ENCODE measurements around the gene CCDC192. TPM values are rescaled to one million over a fixed set of nuclear protein-coding genes. Genes with fewer than 3 reads are reported as not detected.
"Not testable (repeated sequence)": the region's sequence is repeated elsewhere in the genome, so short reads cannot be mapped to it uniquely, and the experiment has no call there.

The CCDC192 gene
- total RNA-seq, 1 donor from 2014 or later = not detected

GRCh38 chr5:127718181-127718580, 15.0 kb downstream of the CCDC192 start:
- H3K4me3 ChIP-seq = no peak overlapping the region
- intact Hi-C loops (cut with micrococcal nuclease) = no loop called here
- no peak for DNase-seq
- H3K4me1 ChIP-seq = peaks cover under 1% of the 10 kb centered on the region
- H3K27me3 ChIP-seq (ENCODE audit: low read depth) = no peaks in the 10 kb centered on the region
- no peak overlapping the region for H3K27ac ChIP-seq (replicated peaks)
- no peaks in the 10 kb centered on the region for H3K36me3 ChIP-seq
- H3K9me3 ChIP-seq (replicated peaks) = peaks cover 30% of the 10 kb centered on the region
- TF ChIP-seq, protein P1, sequence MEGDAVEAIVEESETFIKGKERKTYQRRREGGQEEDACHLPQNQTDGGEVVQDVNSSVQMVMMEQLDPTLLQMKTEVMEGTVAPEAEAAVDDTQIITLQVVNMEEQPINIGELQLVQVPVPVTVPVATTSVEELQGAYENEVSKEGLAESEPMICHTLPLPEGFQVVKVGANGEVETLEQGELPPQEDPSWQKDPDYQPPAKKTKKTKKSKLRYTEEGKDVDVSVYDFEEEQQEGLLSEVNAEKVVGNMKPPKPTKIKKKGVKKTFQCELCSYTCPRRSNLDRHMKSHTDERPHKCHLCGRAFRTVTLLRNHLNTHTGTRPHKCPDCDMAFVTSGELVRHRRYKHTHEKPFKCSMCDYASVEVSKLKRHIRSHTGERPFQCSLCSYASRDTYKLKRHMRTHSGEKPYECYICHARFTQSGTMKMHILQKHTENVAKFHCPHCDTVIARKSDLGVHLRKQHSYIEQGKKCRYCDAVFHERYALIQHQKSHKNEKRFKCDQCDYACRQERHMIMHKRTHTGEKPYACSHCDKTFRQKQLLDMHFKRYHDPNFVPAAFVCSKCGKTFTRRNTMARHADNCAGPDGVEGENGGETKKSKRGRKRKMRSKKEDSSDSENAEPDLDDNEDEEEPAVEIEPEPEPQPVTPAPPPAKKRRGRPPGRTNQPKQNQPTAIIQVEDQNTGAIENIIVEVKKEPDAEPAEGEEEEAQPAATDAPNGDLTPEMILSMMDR (IDR thresholded peaks at IDR 0.05; ENCODE audit: borderline replicate concordance) = no peak

- no peaks in the 10 kb centered on the region for H3K36me3 ChIP-seq
- H3K4me3 ChIP-seq = no peak overlapping the region
- intact Hi-C loops (cut with micrococcal nuclease) = no loop called here
- TF ChIP-seq, protein P1 (IDR thresholded peaks at IDR 0.05; ENCODE audit: borderline replicate concordance) = no peak
- peaks cover 12% of the 10 kb centered on the region for H3K4me1 ChIP-seq
- no peaks in the 10 kb centered on the region for H3K27me3 ChIP-seq (ENCODE audit: low read depth)
- DNase-seq = peak; percentile 22
- peaks cover 24% of the 10 kb centered on the region for H3K9me3 ChIP-seq (replicated peaks)
- H3K27ac ChIP-seq (replicated peaks) = no peak overlapping the region
These were observed 20.4 kb downstream of the CCDC192 start for GRCh38 chr5:127723571-127723970.

DNA sequence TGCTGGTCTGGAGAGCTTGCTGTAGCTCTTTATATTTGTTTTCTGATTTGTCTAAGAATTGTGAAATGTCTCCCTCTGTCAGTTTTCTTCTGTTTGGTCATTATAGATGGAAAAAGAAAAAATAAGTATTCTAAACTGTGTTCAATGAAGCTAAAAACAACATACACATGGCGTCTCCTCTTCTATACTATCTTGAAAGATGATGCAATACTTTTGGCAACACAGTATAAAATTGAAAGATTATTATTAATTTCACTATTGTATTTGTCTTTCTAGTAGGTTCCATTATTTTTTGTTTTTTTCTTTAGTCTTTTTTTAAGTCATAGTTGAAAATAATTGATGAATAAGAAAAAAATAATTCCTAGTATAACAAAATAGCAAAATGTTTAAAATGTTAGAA, 22.5 kb downstream of the CCDC192 start:
- Histone ChIP-seq H3K4me3 (no peak overlapping the region), H3K27me3 (ENCODE audit: low read depth) (no peaks in the 10 kb centered on the region), H3K36me3 (no peaks in the 10 kb centered on the region), H3K27ac (replicated peaks) (no peak overlapping the region), H3K4me1 (peaks cover 12% of the 10 kb centered on the region), H3K9me3 (replicated peaks) (peaks cover 19% of the 10 kb centered on the region)
- intact Hi-C loops (cut with micrococcal nuclease) = no loop called here
- TF ChIP-seq, protein P1 (IDR thresholded peaks at IDR 0.05; ENCODE audit: borderline replicate concordance) = no peak
- no peak for DNase-seq

DNA sequence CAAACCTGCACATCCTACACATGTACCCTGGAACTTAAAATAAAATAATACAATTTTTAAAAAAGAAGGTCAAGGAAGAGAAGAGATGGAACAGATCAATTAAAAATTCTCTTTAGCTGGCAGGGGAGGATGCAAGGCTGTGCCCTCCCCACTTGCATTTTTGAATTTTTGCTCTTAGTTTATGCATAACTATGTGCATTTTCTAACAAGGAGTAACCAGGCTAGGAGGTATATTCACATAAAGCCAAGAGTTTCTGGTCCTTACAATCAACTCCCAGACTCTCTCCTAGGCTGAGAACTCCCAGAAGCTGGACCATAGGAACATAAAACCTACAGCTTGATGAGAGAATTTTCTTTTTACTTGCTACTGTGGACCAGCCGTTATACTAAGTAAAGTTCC, 29.8 kb downstream of the CCDC192 start:
- no peaks in the 10 kb centered on the region for H3K4me1 ChIP-seq
- intact Hi-C loops (cut with micrococcal nuclease) = no loop called here
- TF ChIP-seq, protein P1 (IDR thresholded peaks at IDR 0.05; ENCODE audit: borderline replicate concordance) = no peak
- no peak for DNase-seq
- no peak overlapping the region for H3K4me3 ChIP-seq
- no peaks in the 10 kb centered on the region for H3K27me3 ChIP-seq (ENCODE audit: low read depth)
- no peaks in the 10 kb centered on the region for H3K36me3 ChIP-seq
- no peak overlapping the region for H3K27ac ChIP-seq (replicated peaks)
- H3K9me3 ChIP-seq (replicated peaks) = peaks cover 19% of the 10 kb centered on the region

DNA sequence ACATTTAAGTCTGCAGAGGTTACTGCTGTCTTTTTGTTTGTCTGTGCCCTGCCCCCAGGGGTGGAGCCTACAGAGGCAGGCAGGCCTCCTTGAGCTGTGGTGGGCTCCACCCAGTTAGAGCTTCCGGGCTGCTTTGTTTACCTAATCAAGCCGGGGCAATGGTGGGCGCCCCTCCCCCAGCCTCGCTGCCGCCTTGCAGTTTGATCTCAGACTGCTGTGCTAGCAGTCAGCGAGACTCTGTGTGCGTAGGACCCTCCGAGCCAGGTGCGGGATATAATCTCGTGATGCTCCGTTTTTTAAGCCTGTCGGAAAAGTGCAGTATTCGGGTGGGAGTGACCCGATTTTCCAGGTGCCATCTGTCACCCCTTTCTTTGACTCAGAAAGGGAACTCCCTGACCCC, 36.2 kb downstream of the CCDC192 start:
- H3K9me3 ChIP-seq (replicated peaks); H3K36me3 ChIP-seq; H3K27me3 ChIP-seq (ENCODE audit: low read depth); H3K4me1 ChIP-seq; DNase-seq; H3K27ac ChIP-seq (replicated peaks); intact Hi-C loops (cut with micrococcal nuclease); H3K4me3 ChIP-seq: not testable (repeated sequence)

DNA sequence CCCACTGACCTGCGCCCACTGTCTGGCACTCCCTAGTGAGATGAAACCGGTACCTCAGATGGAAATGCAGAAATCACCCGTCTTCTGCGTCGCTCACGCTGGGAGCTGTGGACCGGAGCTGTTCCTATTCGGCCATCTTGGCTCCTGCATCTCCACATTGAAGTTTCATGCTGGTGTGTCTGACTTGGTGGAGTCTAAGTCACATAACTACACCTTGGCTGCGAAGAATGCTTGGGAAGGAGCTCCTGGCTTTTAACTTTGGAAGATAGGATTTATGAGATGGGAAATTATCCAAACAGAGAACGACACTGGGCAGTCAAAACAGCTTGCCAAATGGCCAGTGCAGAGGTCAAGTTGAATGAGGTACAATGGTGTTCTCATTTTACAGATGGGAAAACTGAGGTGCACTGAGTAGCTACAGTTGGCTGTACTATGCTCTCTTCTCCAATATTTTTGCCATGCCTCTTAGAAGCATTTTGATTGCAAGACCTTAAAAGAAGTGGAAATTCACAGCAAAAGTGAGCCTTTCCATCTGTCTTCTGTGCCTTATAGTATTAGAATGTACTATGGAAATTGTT, 36.7 kb downstream of the CCDC192 start:
- H3K9me3 ChIP-seq (replicated peaks) = no peaks in the 10 kb centered on the region
- TF ChIP-seq, protein P1 (IDR thresholded peaks at IDR 0.05; ENCODE audit: borderline replicate concordance) = no peak
- no peaks in the 10 kb centered on the region for H3K27me3 ChIP-seq (ENCODE audit: low read depth)
- intact Hi-C loops (cut with micrococcal nuclease) = loop anchor here (10.0 kb wide), 1 partner anchor 175 kb away; no protein-coding TSS in a partner anchor
- H3K36me3 ChIP-seq = no peaks in the 10 kb centered on the region
- H3K4me1 ChIP-seq = no peaks in the 10 kb centered on the region
- no peak for DNase-seq
- no peak overlapping the region for H3K4me3 ChIP-seq
- no peak overlapping the region for H3K27ac ChIP-seq (replicated peaks)
